A549 (cell line): Measurements from ENCODE around the gene APRT. TPM values are rescaled to one million over a fixed set of nuclear protein-coding genes. Genes with fewer than 3 reads are reported as not detected.

Experiments
- ATAC-seq, 2 experiments: fragments of 200-7000 bp in 1 of 2; fragments of >200 bp in 1 of 2; cut with Nextera tagmentation in 1 of 2; cut with Tn5 transposase in 1 of 2; 3 replicates each; pipeline versions ENCODE4 v1.8.0 to v1.9.1; 2018 to 2020; ENCODE audit warnings: mild to moderate bottlenecking in 1 of 2, moderate library complexity in 1 of 2
- CTCF ChIA-PET: fragments of 300-600 bp; sonication (Branson Sonifier 250); formaldehyde crosslinking; extraction: SDS; loops from one replicate; lab custom pipeline; 2021; ENCODE audit warnings: antibody characterized with exemption, inconsistent platforms; lab: Yijun Ruan, JAX
- POLR2A ChIA-PET: fragments of 350-600 bp; formaldehyde crosslinking; extraction: SDS; loops from one replicate; lab custom pipeline; 2021; ENCODE audit warnings: antibody characterized with exemption, inconsistent platforms; lab: Yijun Ruan, JAX
- DNase-seq, 2 experiments: peaks; one replicate each; pipeline versions ENCODE4 v3.0.0 to v3.0.0-alpha.2; 2011 to 2016; ENCODE audit warnings: low read depth in 1 of 2, low spot score in 1 of 2
- FAIRE-seq: peaks from 2 replicates; lab custom pipeline; 2011; peaks lifted over from hg19 to GRCh38; lab: Jason Lieb, UNC
- H3K27ac ChIP-seq, 2 experiments: fragments of >200 bp; sonication (Bioruptor Twin); formaldehyde crosslinking; 3 replicates each; pipeline ENCODE4 v1.5.1; 2016 to 2017
- H3K4me1 ChIP-seq: fragments of >200 bp; sonication (Bioruptor Twin); formaldehyde crosslinking; 3 replicates; pipeline ENCODE4 v1.6.1; 2016
- H3K4me2 ChIP-seq: fragments of >200 bp; sonication (Bioruptor Twin); formaldehyde crosslinking; 3 replicates; pipeline ENCODE4 v1.6.1; 2016
- H3K4me3 ChIP-seq: fragments of >200 bp; sonication (Bioruptor Twin); formaldehyde crosslinking; 3 replicates; pipeline ENCODE4 v1.5.1; 2016
- H3K9me3 ChIP-seq: fragments of >200 bp; sonication (Bioruptor Twin); formaldehyde crosslinking; 3 replicates; pipeline ENCODE4 v1.6.1; 2016
- BHLHE40 ChIP-seq: IDR thresholded peaks from 2 replicates; pipeline ENCODE4 v1.6.1; 2012; ENCODE audit warnings: low read depth, low read length, inconsistent platforms
- CBX8 ChIP-seq: fragments of 200-600 bp; sonication (generic); IDR thresholded peaks from 2 replicates; pipeline ENCODE4 v1.6.1; 2016
- FOSB ChIP-seq: fragments of 250-450 bp; sonication (Bioruptor Pico); IDR thresholded peaks from 2 replicates; pipeline ENCODE4 v1.5.0; 2020; ENCODE audit warnings: mild to moderate bottlenecking, moderate library complexity
- GATA3 ChIP-seq: IDR thresholded peaks from 2 replicates; pipeline ENCODE4 v1.6.1; 2012; ENCODE audit warnings: borderline replicate concordance
- HDAC2 ChIP-seq: fragments of 200-600 bp; sonication (generic); IDR thresholded peaks from 2 replicates; pipeline ENCODE4 v1.6.1; 2016
- HEYL ChIP-seq: fragments of 250-450 bp; sonication (Bioruptor Pico); IDR thresholded peaks from 2 replicates; pipeline ENCODE4 v1.8.0; 2021; ENCODE audit warnings: mild to moderate bottlenecking, moderate library complexity
- HOXA7 ChIP-seq: fragments of 250-450 bp; sonication (Bioruptor Pico); IDR thresholded peaks from 2 replicates; pipeline ENCODE4 v1.5.0; 2020; ENCODE audit warnings: mild to moderate bottlenecking, moderate library complexity
- HOXB13 ChIP-seq: fragments of 250-450 bp; sonication (Bioruptor Pico); IDR thresholded peaks from 2 replicates; pipeline ENCODE4 v1.5.0; 2020; ENCODE audit warnings: low read depth, mild to moderate bottlenecking, moderate library complexity
- JUNB ChIP-seq: fragments of >200 bp; sonication (Bioruptor Twin); formaldehyde crosslinking; IDR thresholded peaks from 2 replicates; pipeline ENCODE4 v1.6.1; 2016
- MYC ChIP-seq: IDR thresholded peaks from 2 replicates; pipeline ENCODE4 v1.6.1; 2012; ENCODE audit warnings: mild to moderate bottlenecking, inconsistent platforms, low read length, improper control_type of control experiment, borderline replicate concordance
- NPAS2 ChIP-seq: fragments of 250-450 bp; sonication (Bioruptor Pico); IDR thresholded peaks from 2 replicates; pipeline ENCODE4 v1.8.0; 2022; ENCODE audit warnings: mild to moderate bottlenecking, moderate library complexity, borderline replicate concordance
- POLR2A ChIP-seq: IDR thresholded peaks from 2 replicates; pipeline ENCODE4 v1.6.1; 2012; ENCODE audit warnings: mild to moderate bottlenecking, low read length
- RAD21 ChIP-seq, 2 experiments: fragments of >200 bp in 1 of 2; sonication (Bioruptor Twin) in 1 of 2; formaldehyde crosslinking in 1 of 2; IDR thresholded peaks in 1 of 2; conservative IDR thresholded peaks in 1 of 2; 2 replicates in 1 of 2; 3 replicates in 1 of 2; pipeline ENCODE4 v1.6.1; 2012 to 2018; ENCODE audit warnings: inconsistent platforms in 1 of 2
- RARB ChIP-seq: fragments of 250-450 bp; sonication (Bioruptor Pico); IDR thresholded peaks from 2 replicates; pipeline ENCODE4 v1.8.0; 2021; ENCODE audit warnings: mild to moderate bottlenecking, moderate library complexity
- RNF2 ChIP-seq: fragments of 200-600 bp; sonication (generic); IDR thresholded peaks from 2 replicates; pipeline ENCODE4 v1.6.1; 2016; ENCODE audit warnings: low read depth, mild to moderate bottlenecking, antibody characterized with exemption, moderate library complexity, borderline replicate concordance
- TFCP2L1 ChIP-seq: fragments of 250-450 bp; sonication (Bioruptor Pico); IDR thresholded peaks from 2 replicates; pipeline ENCODE4 v1.5.0; 2021; ENCODE audit warnings: mild to moderate bottlenecking
- ZC3H11A ChIP-seq: fragments of 450-650 bp; IDR thresholded peaks from 2 replicates; pipeline ENCODE4 v1.6.1; 2014; ENCODE audit warnings: antibody characterized with exemption, mild to moderate bottlenecking
- ZSCAN20 ChIP-seq: fragments of 250-450 bp; sonication (Bioruptor Pico); IDR thresholded peaks from 2 replicates; pipeline ENCODE4 v1.8.0; 2022; ENCODE audit warnings: mild to moderate bottlenecking, moderate library complexity
- WGBS: methylation state at CpG from one replicate; pipeline ENCODE4 v1.1.6; 2017; ENCODE audit errors: missing lambda C conversion rate; 5-methylcytosine and 5-hydroxymethylcytosine counted together
- polyA plus RNA-seq, 4 experiments: library from polyadenylated mRNA; depleted of rRNA in 3 of 4; stranded (reverse); fragments of >200 nt; fragmentation: RNase III in 1 of 4; extraction: RNeasy Plus Mini Kit Qiagen cat#74134 plus additional on column Dnase treatment in 1 of 4; gene quantifications; 2 replicates in 3 of 4; 3 replicates in 1 of 4; pipeline ENCODE4 v1.2.3, GENCODE V29; 2011 to 2017
- TF ChIP-seq, protein P1 (sequence below): fragments of >200 bp; sonication (Bioruptor Twin); formaldehyde crosslinking; IDR thresholded peaks from 3 replicates; pipeline ENCODE4 v1.5.1; 2016
- TF ChIP-seq, protein P2 (sequence below): fragments of 250-450 bp; sonication (Bioruptor Pico); IDR thresholded peaks from 2 replicates; pipeline ENCODE4 v1.5.0; 2020; ENCODE audit warnings: low read depth, mild to moderate bottlenecking, moderate library complexity
- TF ChIP-seq, protein P3 (sequence below): fragments of 150-350 bp; IDR thresholded peaks from 2 replicates; pipeline ENCODE4 v1.6.1; 2014; ENCODE audit warnings: low read depth, mild to moderate bottlenecking, low read length
- TF ChIP-seq, protein P4 (sequence below): IDR thresholded peaks from 2 replicates; pipeline ENCODE4 v1.6.1; 2012
- TF ChIP-seq, protein P5 (sequence below): fragments of 250-450 bp; sonication (Bioruptor Pico); IDR thresholded peaks from 2 replicates; pipeline ENCODE4 v1.5.0; 2021; ENCODE audit warnings: mild to moderate bottlenecking, moderate library complexity, borderline replicate concordance

Gene APRT
- polyA plus RNA-seq, 2 of the 4 experiments (the other 2 are of a cell fraction) = 115 to 258 TPM

DNA sequence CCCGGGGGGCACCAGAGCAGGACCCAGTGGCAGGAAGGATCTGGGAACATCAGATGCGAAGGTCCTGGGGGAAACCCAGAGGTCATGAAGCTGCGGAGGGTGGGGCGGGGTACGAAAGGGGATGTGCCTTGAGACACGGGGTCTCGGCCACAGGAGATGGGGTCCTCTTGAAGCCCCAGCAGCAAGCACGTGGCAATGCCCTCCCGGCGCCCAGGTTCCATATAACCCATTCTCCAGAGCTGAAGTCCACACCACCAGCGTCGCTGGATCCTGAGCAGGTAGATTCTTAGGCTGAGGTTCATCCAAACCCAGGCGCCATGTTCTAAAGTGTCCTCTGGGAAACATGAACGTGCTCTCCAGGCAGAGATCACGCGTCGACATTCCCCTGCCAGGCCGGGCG is 47.6 kb downstream of the APRT start:
- ChIA-PET CTCF (interaction anchor here (1.2 to 31.8 kb wide), 3 partner anchors 10 to 22 kb away, joined by 3 to 596 read pairs (median 4); no protein-coding TSS in a partner anchor), POLR2A (interaction anchor here (0.7 kb wide), 1 partner anchor 313 kb away, joined by 4 read pairs; no protein-coding TSS in a partner anchor)
- Histone ChIP-seq H3K4me1 (peaks cover 44% of the 10 kb centered on the region), H3K9me3 (no peaks in the 10 kb centered on the region), H3K4me2 (no peak overlapping the region), H3K4me3 (no peak overlapping the region), H3K27ac (no peak overlapping the region)
- no peak for ATAC-seq
- 94% methylated on average over 14 of the region's 19 CpGs for WGBS
- DNase-seq = no peak
- no peak for FAIRE-seq
- no peak for TF ChIP-seq RAD21 (conservative IDR thresholded peaks at IDR 0.05 in 1 of 2, IDR thresholded peaks at IDR 0.05 in 1 of 2)
- TF ChIP-seq, protein P1, sequence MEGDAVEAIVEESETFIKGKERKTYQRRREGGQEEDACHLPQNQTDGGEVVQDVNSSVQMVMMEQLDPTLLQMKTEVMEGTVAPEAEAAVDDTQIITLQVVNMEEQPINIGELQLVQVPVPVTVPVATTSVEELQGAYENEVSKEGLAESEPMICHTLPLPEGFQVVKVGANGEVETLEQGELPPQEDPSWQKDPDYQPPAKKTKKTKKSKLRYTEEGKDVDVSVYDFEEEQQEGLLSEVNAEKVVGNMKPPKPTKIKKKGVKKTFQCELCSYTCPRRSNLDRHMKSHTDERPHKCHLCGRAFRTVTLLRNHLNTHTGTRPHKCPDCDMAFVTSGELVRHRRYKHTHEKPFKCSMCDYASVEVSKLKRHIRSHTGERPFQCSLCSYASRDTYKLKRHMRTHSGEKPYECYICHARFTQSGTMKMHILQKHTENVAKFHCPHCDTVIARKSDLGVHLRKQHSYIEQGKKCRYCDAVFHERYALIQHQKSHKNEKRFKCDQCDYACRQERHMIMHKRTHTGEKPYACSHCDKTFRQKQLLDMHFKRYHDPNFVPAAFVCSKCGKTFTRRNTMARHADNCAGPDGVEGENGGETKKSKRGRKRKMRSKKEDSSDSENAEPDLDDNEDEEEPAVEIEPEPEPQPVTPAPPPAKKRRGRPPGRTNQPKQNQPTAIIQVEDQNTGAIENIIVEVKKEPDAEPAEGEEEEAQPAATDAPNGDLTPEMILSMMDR = no peak
- TF ChIP-seq, protein P2, sequence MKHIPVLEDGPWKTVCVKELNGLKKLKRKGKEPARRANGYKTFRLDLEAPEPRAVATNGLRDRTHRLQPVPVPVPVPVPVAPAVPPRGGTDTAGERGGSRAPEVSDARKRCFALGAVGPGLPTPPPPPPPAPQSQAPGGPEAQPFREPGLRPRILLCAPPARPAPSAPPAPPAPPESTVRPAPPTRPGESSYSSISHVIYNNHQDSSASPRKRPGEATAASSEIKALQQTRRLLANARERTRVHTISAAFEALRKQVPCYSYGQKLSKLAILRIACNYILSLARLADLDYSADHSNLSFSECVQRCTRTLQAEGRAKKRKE (CRISPR knock-in tag) = no peak
- no peak for TF ChIP-seq HDAC2
- no peak for TF ChIP-seq CBX8
- TF ChIP-seq HOXB13 = no peak
- no peak for TF ChIP-seq RARB (CRISPR knock-in tag)
- no peak for TF ChIP-seq JUNB

DNA sequence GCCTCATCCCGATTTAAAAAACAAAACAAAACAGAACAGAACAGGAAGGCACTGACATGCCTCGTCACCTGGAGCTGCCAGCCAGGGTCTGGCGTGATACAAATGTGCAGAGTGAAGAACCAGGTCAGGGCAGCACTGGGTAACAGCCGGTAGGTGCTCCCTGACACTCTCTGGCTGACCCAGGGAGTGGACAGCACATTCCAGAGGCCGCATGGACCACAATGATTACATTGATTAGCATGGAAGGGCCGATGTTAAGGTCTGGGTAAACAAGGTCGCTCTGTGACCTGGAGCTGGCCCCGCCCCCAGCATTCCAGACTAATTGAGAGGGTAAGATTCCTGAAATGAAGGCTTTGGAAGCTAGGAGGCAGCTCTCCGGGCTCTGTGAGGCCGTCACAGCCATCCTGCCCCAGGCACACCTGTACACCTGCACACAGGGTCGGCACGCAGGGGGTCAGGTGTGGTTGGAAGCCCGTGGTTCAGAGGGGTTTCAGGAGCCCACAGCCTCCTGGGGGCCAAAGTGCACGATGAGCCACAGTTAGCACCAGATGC is 48.1 kb downstream of the APRT start:
- Histone ChIP-seq H3K27ac (no peak overlapping the region), H3K4me3 (no peak overlapping the region), H3K9me3 (no peaks in the 10 kb centered on the region), H3K4me1 (peaks cover 40% of the 10 kb centered on the region), H3K4me2 (no peak overlapping the region)
- FAIRE-seq = no peak
- 82% methylated on average over 14 of the region's 14 CpGs for WGBS
- no peak for DNase-seq
- CTCF ChIA-PET = interaction anchor here (1.2 to 31.8 kb wide), 5 partner anchors 9 to 22 kb away, joined by 3 to 596 read pairs (median 4); no protein-coding TSS in a partner anchor
- POLR2A ChIA-PET = no interaction called here
- ATAC-seq = peak in 1 of 2 experiments; percentile 5; a peak in 1 of 6 replicates
- TF ChIP-seq BHLHE40 (no peak), GATA3 (no peak), POLR2A (no peak), RAD21 (conservative IDR thresholded peaks at IDR 0.05 in 1 of 2, IDR thresholded peaks at IDR 0.05 in 1 of 2) (no peak), RARB (CRISPR knock-in tag) (no peak), RNF2 (no peak), HOXA7 (no peak)
- TF ChIP-seq, protein P3, sequence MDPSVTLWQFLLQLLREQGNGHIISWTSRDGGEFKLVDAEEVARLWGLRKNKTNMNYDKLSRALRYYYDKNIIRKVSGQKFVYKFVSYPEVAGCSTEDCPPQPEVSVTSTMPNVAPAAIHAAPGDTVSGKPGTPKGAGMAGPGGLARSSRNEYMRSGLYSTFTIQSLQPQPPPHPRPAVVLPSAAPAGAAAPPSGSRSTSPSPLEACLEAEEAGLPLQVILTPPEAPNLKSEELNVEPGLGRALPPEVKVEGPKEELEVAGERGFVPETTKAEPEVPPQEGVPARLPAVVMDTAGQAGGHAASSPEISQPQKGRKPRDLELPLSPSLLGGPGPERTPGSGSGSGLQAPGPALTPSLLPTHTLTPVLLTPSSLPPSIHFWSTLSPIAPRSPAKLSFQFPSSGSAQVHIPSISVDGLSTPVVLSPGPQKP = no peak
- TF ChIP-seq, protein P4, sequence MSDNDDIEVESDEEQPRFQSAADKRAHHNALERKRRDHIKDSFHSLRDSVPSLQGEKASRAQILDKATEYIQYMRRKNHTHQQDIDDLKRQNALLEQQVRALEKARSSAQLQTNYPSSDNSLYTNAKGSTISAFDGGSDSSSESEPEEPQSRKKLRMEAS = no peak
- TF ChIP-seq, protein P5, sequence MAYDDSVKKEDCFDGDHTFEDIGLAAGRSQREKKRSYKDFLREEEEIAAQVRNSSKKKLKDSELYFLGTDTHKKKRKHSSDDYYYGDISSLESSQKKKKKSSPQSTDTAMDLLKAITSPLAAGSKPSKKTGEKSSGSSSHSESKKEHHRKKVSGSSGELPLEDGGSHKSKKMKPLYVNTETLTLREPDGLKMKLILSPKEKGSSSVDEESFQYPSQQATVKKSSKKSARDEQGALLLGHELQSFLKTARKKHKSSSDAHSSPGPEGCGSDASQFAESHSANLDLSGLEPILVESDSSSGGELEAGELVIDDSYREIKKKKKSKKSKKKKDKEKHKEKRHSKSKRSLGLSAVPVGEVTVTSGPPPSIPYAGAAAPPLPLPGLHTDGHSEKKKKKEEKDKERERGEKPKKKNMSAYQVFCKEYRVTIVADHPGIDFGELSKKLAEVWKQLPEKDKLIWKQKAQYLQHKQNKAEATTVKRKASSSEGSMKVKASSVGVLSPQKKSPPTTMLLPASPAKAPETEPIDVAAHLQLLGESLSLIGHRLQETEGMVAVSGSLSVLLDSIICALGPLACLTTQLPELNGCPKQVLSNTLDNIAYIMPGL = no peak

DNA sequence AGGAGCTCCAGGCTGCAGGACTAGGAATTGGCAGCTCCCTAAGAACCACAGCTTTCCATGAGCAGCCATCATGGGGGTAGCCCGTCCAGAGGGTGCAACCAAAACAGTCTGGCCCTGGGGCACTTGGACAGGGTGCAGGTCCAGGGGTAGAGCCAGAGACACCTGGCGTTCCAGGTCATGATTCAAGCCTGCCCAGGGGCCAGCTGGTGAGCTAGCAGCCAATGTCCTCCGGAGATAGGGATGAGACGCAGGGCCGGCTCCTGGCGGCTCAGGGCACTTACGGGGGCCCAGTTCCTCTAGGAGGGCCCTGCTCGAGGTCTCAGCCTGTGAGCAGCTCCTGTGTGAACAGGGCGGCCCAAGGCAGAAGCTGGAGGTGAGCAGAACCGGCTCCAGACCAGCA is 48.8 kb downstream of the APRT start:
- peaks cover 33% of the 10 kb centered on the region for H3K4me1 ChIP-seq
- H3K9me3 ChIP-seq = no peaks in the 10 kb centered on the region
- no peak overlapping the region for H3K4me3 ChIP-seq
- ATAC-seq (0 out of 6 replicates have a peak, but pooled peaks of 1 of the 2 experiments have one; percentile 4), DNase-seq (no peak), FAIRE-seq (no peak)
- WGBS = 77% methylated on average over 6 of the region's 10 CpGs
- ChIA-PET CTCF (interaction anchor here (1.2 to 31.8 kb wide), 5 partner anchors 9 to 23 kb away, joined by 3 to 596 read pairs (median 4); no protein-coding TSS in a partner anchor), POLR2A (no interaction called here)
- H3K27ac ChIP-seq = no peak overlapping the region
- no peak overlapping the region for H3K4me2 ChIP-seq
- TF ChIP-seq, protein P4 = no peak
- TF ChIP-seq MYC (no peak), TFCP2L1 (CRISPR knock-in tag) (no peak), ZSCAN20 (no peak), NPAS2 (CRISPR knock-in tag) (no peak), HEYL (no peak), RARB (CRISPR knock-in tag) (no peak), HDAC2 (no peak), FOSB (CRISPR knock-in tag) (no peak), ZC3H11A (no peak)
- TF ChIP-seq, protein P5 = no peak
- TF ChIP-seq, protein P2 (CRISPR knock-in tag) = no peak
